8988T (cell line): ENCODE measurements around the gene MRPL44.
A peak's percentile ranks its signal among the peaks of the same experiment; 100 is the strongest.
"Not testable (repeated sequence)": the region's sequence is repeated elsewhere in the genome, so short reads cannot be mapped to it uniquely, and the experiment has no call there.

ENCODE experiments used
- DNase-seq: peaks from one replicate; pipeline ENCODE4 v3.0.0; 2011

The MRPL44 gene

GRCh38 chr2:223937535-223937934 is 19.7 kb upstream of the MRPL44 start:
- no peak for DNase-seq

- DNase-seq = not testable (repeated sequence)
Observed at GRCh38 chr2:223939438-223939837, 17.8 kb upstream of the MRPL44 start.

GRCh38 chr2:223941579-223942277 is 15.5 kb upstream of the MRPL44 start:
- no peak for DNase-seq

- no peak for DNase-seq
Observed at GRCh38 chr2:223943135-223943534, 14.1 kb upstream of the MRPL44 start.

- DNase-seq = peak; percentile 23
Observed at GRCh38 chr2:223943561-223944008, 13.7 kb upstream of the MRPL44 start.

- peak; percentile 44 for DNase-seq
Observed at GRCh38 chr2:223944166-223944702, 13.0 kb upstream of the MRPL44 start.

GRCh38 chr2:223944703-223945531 is 12.3 kb upstream of the MRPL44 start, which contains the start of gene WDFY1:
TSS of gene WDFY1 (minus strand) at chr2:223945335. CDS start at chr2:223945284, 51 bp downstream.
- peak; percentile 92 for DNase-seq

GRCh38 chr2:223945755-223946154 is 11.5 kb upstream of the MRPL44 start:
- no peak for DNase-seq

GRCh38 chr2:223947711-223948205 is 9.5 kb upstream of the MRPL44 start:
- no peak for DNase-seq

- no peak for DNase-seq
Observed at GRCh38 chr2:223949241-223949840, 7.9 kb upstream of the MRPL44 start.

GRCh38 chr2:223950448-223951347 is 6.6 kb upstream of the MRPL44 start:
- no peak for DNase-seq

- DNase-seq = no peak
Observed at GRCh38 chr2:223952280-223952968, 4.8 kb upstream of the MRPL44 start.

- no peak for DNase-seq
Observed at GRCh38 chr2:223954401-223954800, 2.9 kb upstream of the MRPL44 start.

GRCh38 chr2:223956300-223956699 is 963 bp upstream of the MRPL44 start:
- no peak for DNase-seq

GRCh38 chr2:223959688-223960087 is 2.4 kb downstream of the MRPL44 start:
- no peak for DNase-seq

GRCh38 chr2:223967981-223968380 is 10.7 kb downstream of the MRPL44 start:
- no peak for DNase-seq

- DNase-seq = no peak
Observed at GRCh38 chr2:223969315-223969714, 12.1 kb downstream of the MRPL44 start.

GRCh38 chr2:223969856-223970255 is 12.6 kb downstream of the MRPL44 start:
- DNase-seq = no peak

GRCh38 chr2:223970343-223971128 is 13.3 kb downstream of the MRPL44 start:
- DNase-seq = no peak

- DNase-seq = no peak
Observed at GRCh38 chr2:223971731-223972130, 14.5 kb downstream of the MRPL44 start.
